ENCODE data around the gene ZNF808.

DNA sequence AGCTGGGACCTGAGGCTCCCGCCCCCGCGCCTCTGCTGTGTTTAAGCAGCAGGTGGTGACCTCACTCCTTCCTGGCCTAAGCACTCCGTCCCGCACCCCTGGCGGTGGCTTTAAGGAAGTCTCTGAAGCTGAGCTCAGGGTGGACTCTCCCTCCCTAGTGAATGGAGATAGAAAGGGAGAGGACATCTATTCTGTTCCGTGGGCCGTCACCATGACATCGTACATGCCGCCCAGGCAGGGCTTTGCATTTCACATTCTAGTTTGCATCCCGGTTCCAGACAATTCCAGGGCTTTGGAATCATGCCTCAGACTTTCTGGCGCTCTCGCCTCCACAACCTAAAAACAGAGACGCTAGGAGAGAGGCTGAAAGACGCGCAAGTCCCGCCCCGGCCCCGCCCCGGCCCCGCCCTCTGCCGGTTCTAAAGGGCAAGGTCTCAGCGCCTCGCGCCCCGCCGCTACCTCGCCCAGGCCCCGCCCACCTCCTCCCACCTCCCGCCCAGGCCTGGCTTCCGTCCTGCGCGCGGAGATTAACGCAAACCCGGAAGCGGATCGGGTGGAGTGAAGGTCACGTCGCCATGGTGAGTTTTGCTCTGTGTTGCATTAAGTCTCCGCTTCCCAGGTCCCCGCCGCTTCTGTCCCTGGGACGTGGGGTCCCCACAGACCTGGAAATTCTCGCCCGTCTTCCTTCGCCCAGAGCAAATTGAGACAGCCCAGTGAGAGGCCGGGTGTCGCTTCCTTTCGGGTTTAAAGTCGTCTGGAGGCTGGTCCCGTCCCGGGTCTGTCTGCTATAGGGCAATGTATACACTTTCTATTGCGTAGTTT lies at the start of gene ZNF808:
- TF ChIP-seq POLR2AphosphoS5 (IDR thresholded peaks at IDR 0.05; ENCODE audit: low read depth, low read length): peak; percentile 36; the same call in 1 of the 2 replicates
- TF ChIP-seq, protein P1, sequence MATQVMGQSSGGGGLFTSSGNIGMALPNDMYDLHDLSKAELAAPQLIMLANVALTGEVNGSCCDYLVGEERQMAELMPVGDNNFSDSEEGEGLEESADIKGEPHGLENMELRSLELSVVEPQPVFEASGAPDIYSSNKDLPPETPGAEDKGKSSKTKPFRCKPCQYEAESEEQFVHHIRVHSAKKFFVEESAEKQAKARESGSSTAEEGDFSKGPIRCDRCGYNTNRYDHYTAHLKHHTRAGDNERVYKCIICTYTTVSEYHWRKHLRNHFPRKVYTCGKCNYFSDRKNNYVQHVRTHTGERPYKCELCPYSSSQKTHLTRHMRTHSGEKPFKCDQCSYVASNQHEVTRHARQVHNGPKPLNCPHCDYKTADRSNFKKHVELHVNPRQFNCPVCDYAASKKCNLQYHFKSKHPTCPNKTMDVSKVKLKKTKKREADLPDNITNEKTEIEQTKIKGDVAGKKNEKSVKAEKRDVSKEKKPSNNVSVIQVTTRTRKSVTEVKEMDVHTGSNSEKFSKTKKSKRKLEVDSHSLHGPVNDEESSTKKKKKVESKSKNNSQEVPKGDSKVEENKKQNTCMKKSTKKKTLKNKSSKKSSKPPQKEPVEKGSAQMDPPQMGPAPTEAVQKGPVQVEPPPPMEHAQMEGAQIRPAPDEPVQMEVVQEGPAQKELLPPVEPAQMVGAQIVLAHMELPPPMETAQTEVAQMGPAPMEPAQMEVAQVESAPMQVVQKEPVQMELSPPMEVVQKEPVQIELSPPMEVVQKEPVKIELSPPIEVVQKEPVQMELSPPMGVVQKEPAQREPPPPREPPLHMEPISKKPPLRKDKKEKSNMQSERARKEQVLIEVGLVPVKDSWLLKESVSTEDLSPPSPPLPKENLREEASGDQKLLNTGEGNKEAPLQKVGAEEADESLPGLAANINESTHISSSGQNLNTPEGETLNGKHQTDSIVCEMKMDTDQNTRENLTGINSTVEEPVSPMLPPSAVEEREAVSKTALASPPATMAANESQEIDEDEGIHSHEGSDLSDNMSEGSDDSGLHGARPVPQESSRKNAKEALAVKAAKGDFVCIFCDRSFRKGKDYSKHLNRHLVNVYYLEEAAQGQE (IDR thresholded peaks at IDR 0.05; ENCODE audit: insufficient read depth in 1 of 2, low read depth in 2 of 2, low read length in 2 of 2): no peak
